Activated CD8-positive, alpha-beta memory T cell treated with anti-CD3 and anti-CD28 coated beads, Interleukin-2, amount 50 U/mL, for 24 hours (primary cell): ENCODE measurements around the gene GFPT1.

Experiments
- DNase-seq: peaks from one replicate; pipeline ENCODE4 v3.0.0-alpha.2; 2020; ENCODE audit errors: extremely low read depth

The GFPT1 gene

DNA sequence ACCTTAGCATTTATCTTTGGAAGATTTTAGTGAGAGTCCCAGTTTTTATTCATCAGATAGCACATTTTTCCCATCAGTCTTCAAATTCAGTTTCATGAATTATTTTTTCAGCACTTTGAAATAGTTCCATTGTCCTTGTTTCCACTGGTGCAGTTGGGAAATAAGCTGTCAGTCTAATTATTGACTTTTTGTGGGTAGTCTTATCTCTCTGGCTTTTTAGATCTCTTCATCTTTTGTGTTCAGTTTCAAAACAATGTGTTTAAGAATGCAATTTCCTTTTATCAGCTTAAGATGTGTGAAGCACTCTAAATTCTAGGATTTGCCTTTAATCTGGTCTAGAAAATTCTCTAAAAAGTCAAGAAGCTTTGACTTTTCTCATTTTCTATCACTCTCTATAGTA is 70.5 kb downstream of the GFPT1 start:
- no peak for DNase-seq

DNA sequence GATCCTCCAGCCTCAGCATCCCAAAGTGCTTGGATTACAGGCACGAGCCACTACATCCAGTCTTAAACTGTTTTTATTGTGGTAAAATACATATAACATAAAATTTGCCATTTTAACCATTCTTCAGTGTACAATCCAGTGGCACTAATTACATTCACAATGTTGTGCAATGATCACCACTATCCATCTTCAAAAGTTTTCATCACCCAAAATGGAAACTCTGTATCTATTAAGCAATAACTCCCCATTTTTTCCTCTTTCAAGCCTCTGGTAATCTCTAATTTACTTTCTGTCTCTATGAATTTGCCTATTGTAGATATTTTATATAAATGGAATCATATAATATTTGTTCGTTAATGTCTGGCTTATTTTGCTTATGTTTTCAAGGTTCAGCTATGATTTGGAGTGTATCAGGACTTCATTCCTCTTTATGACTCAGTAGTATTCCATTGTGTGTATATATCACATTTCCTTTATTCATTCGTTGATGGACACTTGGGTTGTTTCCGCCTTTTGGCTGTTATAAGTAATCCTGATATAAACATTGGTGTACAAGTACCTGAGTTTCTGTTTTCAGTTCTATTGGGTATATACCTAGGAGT is 71.8 kb downstream of the GFPT1 start:
- no peak for DNase-seq

DNA sequence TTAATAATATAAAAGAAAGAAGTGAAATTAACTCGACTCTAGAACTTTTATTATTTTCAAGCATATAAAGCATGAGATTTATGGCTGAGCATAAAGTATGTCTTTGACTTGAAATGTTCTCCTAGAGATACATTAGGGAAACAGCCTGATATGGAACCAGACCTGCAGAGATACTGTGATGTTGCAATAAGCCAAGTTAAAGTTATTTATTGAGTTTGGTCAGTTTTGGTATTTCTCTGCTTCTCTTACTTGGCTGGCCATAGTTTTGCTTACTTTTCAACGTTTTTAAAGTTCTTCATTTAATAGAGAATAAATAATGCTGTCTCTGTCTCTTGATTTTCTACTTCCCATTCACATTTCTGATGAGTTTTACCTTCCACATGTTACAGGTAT is 76.0 kb downstream of the GFPT1 start:
- no peak for DNase-seq

DNA sequence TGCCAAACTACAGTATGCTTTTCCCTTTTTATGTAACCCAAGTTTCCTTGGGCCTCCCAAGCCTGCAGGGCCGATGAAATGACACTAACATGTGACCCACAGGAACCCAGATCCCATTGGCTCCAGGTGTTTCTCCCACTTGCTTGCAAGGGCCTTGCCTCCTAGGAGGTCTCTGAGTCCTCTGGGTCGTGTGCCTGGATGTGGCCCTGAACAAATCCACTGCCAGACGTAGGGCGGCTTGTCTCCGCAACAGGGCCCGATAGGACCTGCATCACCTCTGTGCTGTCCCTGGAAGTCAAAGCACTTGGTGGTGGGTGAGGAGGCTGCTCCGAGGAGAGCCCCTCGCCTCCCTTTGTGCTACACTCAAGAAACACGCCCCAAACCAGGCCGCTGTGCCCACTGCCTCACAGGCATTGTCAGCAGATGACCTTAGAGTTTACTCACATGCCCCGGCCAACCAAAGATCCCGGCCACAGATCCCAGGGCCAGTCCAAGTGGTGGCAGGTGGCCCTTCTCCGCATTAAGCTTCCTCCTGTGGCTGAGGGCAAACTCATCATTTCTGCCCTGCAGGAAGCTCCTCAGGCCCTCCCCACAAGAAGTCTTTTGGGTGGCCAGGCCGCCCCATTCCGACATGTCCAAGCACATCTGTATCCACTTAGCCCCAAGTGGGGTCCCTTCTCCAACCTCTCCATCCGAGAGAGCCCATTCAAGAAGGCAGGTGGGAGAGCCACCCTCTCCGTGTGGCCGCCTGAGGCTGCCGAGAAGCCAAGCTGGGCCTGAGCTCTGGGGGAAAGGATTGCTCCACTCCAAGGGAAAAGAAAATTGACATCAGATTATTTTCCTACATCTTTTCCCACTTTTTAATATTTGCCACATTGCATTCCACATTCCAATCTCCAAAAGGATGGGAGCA is 76.7 kb downstream of the GFPT1 start:
- no peak for DNase-seq

DNA sequence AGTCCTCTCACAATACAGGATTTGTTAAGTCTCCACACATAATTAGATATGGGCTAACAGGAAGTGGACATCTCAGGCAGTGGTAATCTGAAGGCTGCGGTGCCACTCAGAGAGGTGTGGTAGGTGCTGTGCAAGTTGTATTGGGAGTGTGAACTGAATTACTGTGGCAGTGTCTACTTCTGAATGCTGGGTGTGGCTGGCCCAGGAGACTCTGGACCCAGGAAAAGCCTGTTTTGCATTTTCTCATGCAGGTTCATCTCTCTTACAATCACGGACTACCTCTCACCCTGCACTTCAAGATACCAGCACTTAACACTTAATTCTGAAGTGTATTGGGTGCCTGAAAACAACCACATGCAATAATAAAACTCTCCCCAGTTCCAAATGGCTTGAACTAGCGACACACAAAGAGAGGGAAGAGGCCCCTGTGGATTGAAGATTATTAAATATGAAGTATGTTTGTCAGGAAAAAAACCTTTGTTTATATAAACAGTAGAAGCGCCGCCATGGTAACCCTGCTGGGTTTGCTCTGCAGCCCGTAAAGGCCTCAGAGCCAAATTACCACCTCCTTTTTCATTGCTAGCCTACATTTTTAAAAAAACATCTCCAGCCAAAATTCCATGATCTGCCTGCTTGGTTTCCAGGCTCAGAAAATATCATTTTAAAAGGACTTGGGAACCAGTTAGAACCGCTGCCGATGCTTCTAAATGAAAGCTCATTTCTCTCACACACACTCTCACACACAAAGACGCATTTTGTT is 77.5 kb downstream of the GFPT1 start:
- DNase-seq, result no peak

DNA sequence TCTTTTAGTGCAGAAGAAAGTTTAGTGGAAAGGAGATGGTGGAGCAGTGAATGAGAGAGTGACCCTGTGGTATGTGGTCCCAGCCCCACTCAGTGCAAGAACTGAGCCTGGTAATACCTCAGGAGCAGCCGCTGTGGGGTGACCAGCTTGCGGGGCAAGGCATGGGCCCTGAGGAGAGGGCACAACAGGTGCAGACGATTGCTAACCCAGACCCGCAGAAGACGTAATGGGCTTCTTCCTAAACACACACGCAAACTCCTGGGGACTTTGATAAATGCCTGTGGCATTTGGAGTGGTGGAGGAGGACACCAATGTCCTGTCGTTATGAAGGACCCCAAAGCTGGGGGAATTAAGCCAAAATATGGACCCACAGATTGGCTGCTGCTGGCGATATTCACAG is 78.7 kb downstream of the GFPT1 start:
- no peak for DNase-seq

DNA sequence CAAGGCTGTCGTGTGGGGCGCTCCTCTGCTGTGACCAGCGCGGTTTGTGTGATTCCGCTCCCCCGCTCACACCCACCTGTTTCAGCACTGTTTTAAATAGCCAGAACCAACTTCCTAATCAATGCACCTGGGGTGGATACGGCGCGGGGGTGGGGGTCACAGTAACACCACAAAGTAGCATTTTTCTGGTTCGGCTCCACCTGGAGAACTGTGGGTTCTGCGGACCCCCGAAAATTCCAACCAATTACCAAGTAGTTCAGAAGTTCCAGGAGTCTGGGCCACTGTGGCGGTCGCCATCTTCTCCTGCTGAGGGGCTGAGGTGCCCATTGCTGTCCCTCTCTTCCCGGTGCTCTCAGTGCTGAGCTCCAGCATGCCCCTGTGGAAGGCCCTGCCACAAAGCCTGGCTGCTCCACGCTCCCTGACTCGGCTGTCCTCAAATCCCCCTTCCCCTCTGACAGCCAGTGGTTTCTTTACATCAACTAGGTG is 79.4 kb downstream of the GFPT1 start:
- DNase-seq, result no peak

DNA sequence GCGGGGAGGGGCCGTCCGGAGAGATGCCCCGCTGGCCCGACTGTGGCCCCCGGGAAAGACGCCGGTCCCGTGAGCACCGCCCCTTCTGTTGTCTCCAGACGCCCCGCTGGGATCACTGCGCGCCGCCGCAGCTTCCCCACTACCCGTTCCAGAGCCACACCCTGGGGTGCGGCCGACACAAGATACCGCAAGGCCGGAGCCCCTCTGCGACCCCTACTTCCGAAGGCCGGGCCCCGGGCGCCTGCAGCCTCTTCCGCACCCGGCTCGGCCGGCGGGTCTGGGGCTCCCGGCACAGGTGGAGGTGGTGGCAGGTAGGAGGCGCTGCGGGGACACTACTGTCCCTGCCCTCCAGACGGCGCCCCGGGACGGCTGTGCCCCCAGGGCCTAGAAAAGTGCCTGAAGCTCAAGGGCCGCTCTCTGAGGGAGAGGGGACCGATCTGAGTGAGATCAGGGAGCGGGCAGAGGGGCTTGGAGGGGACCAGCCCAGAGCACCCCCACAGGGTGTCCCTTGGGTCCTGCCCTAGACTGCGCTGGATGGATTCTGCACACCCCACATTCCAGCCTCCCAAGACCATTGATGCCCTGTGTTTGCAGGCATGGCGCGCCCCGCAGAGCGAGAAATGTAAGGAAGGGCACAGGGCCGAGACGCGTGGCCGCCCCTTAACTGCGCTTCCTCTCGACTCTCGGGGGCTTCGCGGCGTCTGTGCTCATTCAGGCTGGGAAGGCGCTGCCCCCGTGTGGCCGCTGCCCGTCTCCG is 80.0 kb downstream of the GFPT1 start:
- peak; percentile 49 for DNase-seq

DNA sequence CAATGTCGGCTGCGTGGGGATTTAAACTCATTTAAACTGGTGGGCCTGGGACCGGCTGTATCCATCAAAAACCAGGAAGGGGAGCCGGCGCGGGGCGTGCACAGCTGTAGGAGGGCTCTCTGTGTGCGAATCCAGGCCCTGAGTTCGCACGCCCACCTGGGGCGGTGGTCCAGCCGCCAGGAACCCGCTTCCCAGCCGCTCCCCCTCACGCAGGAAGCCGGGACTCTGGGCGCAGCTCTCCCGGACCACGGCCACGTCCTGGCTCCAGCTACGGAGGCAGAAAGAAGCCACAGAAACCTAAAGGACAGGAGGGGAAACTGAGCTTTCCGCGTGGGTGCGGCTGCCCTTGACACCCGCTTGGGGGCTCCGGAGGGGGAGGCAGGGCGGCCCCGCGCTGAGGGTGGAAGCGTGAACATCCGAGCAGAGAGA is 80.6 kb downstream of the GFPT1 start:
- no peak for DNase-seq

DNA sequence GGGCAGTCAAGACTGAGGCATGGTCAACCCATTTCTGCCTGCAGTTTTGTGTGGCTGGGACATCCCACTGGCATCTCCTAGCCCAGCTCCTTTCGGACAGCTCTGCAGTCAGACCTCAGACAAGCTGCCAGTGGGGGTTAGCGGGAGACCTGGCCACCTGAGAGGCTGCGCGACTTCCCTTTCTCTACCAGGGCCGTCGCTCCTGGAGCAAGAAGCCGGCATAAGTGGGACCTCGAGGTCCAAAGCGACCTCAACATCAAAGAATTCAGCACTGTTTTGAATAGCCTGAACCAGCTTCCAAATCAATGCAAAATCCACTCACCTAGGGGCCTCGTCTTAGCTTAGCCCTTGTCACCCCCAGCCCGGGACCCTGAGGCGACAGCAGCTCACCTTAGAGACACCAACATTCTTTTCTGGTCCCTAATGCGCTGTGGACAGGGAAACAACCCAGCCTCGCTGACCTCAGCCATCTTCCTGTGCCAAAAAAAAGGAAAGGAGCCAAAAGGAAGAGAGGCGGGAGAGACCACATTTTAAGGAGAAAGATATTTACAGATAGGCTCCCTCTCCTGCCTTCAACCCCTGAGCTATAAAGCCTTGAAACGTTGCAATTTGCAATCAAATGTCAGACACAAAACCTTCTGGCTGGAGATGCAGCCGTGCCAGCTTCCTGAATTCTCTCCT is 81.2 kb downstream of the GFPT1 start:
- no peak for DNase-seq

DNA sequence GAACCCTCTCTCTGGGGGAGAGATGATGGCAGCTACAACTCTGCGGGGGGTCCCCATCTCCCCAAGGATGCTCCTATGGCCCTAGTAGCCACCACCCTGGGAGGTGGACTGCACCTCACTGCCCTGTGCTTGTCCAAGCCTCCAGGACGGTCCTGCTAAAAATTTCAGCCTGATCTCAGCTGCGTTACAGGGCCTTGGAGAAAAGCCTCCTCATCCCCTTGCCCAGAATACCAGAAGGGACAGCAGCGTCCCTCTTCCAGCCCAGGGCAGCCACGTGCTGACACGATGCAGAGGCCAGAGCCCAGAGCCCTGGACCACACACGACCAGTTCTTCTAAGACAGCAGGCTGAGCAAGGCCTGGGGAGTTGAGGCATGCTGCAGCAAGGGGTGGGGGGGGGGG is 81.9 kb downstream of the GFPT1 start:
- no peak for DNase-seq

DNA sequence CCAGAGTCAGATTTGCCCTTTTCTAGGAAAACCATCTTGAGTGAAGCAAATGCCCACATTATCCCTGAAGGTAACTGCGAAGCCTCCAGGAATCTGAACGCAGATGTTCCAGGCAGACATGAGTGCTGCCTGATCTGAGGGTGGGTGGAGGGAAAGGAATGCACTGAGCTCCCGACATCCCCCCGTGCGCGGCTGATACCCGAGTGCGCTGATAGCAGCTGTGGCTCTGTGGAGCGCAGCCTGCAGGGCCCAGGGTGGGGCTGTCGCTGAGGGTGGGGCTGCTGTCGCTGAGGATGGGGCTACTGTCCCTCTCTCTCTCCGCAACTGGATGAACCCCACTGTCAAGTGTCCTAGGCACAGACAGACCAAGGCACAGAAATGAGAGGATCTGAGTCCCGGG is 82.4 kb downstream of the GFPT1 start:
- no peak for DNase-seq

DNA sequence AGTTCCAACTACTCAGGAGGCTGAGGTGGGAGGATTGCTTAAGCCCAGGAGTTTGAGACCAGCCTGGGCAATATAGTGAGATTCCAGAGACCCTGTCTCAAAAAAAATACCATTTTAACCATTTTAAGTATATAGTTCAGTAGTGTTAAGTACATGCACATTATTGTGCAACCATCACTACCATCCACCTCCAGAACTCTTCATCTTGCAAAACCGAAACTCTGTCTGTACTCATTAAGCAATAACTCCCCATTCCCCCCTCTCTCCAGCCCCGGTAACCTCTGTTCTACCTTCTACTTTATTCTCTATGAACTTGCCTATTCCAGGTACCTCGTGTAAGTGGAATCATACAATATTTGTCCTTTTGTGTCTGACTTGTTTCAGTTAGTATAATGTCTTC is 86.4 kb downstream of the GFPT1 start:
- no peak for DNase-seq

DNA sequence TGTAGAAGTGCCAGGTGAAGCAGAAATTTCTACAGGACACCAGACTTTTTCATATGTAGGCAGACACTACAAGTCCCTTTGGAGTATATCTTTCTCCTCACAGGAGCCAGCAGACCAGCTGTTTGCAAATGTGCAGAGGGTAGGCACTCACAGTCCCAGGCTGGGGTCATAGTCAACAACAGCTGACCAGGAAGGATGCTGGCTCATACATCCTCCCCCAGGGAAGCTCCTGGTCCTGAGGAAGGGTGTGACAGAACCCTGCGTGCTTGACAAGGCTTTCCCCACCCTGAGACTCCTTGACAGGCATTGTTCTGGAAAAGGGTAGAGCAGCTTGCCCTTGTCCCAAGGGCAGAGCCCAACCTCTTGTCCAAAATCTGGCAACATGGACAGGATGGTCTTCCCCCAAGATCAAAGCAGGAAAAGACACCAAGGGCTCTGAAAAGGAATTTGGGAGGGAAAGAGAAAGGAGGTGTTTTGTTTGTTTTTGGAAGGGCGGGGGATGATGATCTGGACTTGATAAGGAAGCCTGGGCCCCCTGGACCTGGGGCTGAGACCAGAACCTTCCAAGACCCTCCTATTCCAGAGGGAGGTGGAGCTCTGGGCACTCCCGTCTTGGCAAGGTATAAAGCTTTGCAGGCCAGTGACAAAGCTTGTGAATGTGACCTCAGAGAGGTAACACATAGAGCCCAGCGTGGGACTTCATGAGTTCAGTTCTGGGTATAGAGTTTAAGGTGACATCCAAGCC is 87.1 kb downstream of the GFPT1 start:
- DNase-seq, result no peak

DNA sequence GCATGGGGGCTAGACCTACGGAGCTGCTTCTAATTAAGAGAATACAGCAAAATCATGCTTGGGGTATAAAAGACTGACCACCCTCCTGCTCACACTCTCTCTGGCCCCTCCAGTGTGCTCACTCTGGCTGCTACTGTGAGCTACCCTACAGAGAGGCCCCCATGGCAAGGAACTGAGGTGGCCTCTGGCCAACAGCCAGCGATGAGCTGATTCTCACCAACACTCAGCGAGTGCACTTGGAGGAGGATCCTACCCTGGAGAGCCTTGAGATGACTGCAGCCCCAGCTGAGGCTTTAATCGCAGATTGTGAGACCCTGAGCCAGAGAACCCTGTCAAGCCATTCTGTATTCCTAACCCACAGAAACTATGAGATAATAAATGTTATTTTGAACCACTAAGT is 88.2 kb downstream of the GFPT1 start:
- no peak for DNase-seq

DNA sequence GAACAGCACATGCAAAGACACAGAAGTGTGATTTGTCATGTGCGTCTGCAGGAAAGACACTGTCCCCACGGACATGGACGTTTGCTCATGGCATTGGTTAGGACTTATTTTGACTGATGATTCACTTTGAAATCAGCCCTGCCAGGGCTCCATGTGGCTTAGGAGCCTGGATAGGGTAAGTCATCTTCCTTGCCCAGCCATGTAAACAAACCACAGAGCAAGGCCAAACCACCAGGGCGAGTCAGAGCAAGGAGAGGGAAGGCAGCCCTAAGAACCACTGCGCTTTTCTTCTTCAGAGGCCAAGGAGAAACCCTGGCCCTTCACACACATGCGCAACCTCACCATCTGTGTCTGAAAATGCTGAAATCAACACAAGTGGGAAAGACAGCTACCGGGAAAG is 88.8 kb downstream of the GFPT1 start:
- no peak for DNase-seq

DNA sequence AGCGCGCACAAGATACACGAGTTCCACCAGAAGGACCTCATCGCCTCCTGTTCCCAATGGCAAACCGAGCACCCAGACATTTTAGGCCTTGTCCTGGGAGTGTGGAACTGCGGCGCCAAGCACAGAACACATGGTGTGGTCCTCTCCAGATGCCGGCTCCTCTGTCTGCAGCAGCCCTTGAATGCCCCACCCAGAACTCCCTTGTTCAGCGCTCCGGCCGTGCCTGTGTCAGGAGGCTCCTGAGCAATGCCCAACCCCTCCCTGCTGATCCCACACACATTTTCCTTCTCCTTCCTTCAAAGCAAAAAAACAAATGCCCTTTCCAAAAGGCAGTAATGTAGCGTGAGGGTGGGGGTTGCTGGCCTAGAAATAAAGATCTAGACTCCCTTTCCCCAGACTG is 89.8 kb downstream of the GFPT1 start:
- DNase-seq, result no peak

DNA sequence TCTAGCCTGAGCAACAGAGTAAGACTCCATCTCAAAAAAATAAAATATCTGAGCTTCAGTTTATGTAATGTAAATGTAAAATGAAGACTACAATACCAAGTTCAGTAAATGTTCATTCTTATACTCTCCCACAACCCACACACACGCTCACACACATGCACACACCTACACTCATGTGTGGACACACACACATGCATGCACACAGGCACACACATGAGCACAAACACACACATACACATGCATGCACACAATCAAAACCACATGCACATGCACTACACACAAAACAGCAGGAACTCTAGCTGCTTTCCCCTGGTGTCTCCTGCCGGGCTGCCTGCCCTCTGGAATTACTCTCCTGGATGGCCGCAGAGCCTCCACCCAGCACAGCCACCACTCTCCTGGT is 90.6 kb downstream of the GFPT1 start:
- no peak for DNase-seq

DNA sequence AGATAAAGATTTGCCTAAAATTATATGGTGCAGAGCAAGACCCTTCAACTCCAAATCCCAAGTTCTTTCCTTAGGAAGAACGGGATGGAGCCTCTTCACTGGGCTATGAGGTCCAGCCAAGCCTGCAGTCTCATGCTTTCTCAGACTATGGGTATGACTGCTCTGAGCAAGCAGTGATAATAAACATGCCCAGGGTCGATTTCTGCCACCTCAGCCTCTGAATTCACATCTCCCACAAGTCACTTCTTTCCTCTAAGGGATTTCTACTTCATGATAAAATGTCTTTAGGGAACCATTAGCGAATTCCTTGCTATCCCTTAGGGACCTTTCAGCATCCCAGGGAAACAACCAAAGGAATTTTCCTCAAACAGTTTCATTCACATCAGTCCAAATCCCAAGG is 94.8 kb downstream of the GFPT1 start:
- no peak for DNase-seq

DNA sequence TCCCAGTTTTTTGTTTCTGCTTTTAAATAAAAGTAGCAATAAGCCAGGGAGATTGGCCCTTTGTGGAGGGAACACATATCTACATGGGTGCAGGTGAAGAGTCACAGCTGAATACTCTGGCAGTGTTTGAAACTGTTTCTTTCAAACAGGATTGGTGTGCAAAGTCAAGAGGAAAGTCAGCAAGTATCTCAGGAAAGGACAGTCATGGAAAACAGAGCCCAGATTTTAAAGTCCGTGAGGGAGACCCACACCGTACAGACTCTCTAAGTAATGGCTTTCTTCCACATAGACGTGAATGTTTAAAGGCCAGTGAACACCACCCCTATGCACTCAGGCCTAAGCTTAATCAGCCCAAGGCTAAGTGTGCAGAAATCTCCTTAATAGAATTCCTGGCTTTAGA is 95.3 kb downstream of the GFPT1 start:
- DNase-seq, result no peak
